GM10248 (cell line): Measurements from ENCODE around the gene RBM34.

Experiments used
- CTCF ChIA-PET: fragments of 300-600 bp; sonication (Branson Sonifier 250); formaldehyde crosslinking; extraction: SDS; loops from one replicate; lab custom pipeline; 2021; ENCODE audit warnings: antibody characterized with exemption; lab: Yijun Ruan, JAX
- POLR2A ChIA-PET: fragments of 350-650 bp; sonication (Branson Sonifier 250); formaldehyde crosslinking; extraction: SDS; loops from one replicate; lab custom pipeline; 2020; ENCODE audit warnings: antibody characterized with exemption; lab: Yijun Ruan, JAX
- DNase-seq: peaks from one replicate; pipeline ENCODE4 v3.0.0; 2012; ENCODE audit errors: extremely low spot score
- CTCF ChIP-seq: IDR thresholded peaks from 2 replicates; pipeline ENCODE4 v1.5.1; 2012; ENCODE audit warnings: mild to moderate bottlenecking, low read depth; ENCODE audit errors: extremely low read depth, missing control alignments, control extremely low read depth

Gene RBM34

GRCh38 chr1:235147269-235147668 lies 13.8 kb downstream of the RBM34 start:
- TF ChIP-seq CTCF = no peak
- ChIA-PET CTCF (interaction anchor here (1.5 to 1.9 kb wide), 3 partner anchors 9 to 13 kb away, joined by 5 to 7 read pairs (median 5); partner anchors contain the start of gene RBM34), POLR2A (interaction anchor here (1.0 kb wide), 1 partner anchor 156 kb away, joined by 3 read pairs; no protein-coding TSS in a partner anchor)
- no peak for DNase-seq

GRCh38 chr1:235145639-235146038 lies 15.4 kb downstream of the RBM34 start:
- TF ChIP-seq CTCF = no peak
- ChIA-PET CTCF (interaction anchor here (1.0 to 1.5 kb wide), 5 partner anchors 12 to 271 kb away, joined by 3 to 5 read pairs (median 5); partner anchors contain the start of gene RBM34), POLR2A (interaction anchor here (1.0 kb wide), 1 partner anchor 15 kb away, joined by 3 read pairs; the partner anchor contains the start of gene RBM34)

GRCh38 chr1:235142991-235143390 lies 18.1 kb downstream of the RBM34 start:
- POLR2A ChIA-PET = interaction anchor here (0.6 to 0.8 kb wide), 2 partner anchors 16 to 228 kb away, joined by 3 to 7 read pairs; no protein-coding TSS in a partner anchor

More at GRCh38 chr1:235145639-235146038, 15.4 kb downstream of the RBM34 start:
- no peak for DNase-seq

GRCh38 chr1:235139315-235139714 lies 21.7 kb downstream of the RBM34 start:
- CTCF ChIA-PET = interaction anchor here (1.3 to 2.8 kb wide), 7 partner anchors 9 to 112 kb away, joined by 3 to 9 read pairs (median 4); partner anchors contain the start of gene TOMM20
- DNase-seq = no peak
- POLR2A ChIA-PET = no interaction called here
- no peak for TF ChIP-seq CTCF

More at GRCh38 chr1:235142991-235143390, 18.1 kb downstream of the RBM34 start:
- TF ChIP-seq CTCF = no peak
- CTCF ChIA-PET = interaction anchor here (1.0 to 1.2 kb wide), 2 partner anchors 11 to 30 kb away, joined by 3 to 4 read pairs; no protein-coding TSS in a partner anchor
- DNase-seq = no peak

GRCh38 chr1:235138821-235139220 lies 22.2 kb downstream of the RBM34 start:
- TF ChIP-seq CTCF = no peak
- DNase-seq = no peak
- ChIA-PET POLR2A (no interaction called here), CTCF (interaction anchor here (1.3 to 2.8 kb wide), 6 partner anchors 9 to 113 kb away, joined by 3 to 9 read pairs (median 4); partner anchors contain the start of gene TOMM20)

GRCh38 chr1:235136111-235136510 lies 24.9 kb downstream of the RBM34 start:
- no peak for DNase-seq
- ChIA-PET CTCF (no interaction called here), POLR2A (no interaction called here)
- no peak for TF ChIP-seq CTCF
